Pancreas (tissue), 10 donors: ENCODE results near the gene SMPDL3B. TPM values are rescaled to one million over a fixed set of nuclear protein-coding genes. Genes with fewer than 3 reads are reported as not detected.

ENCODE experiments used
- ATAC-seq, 4 donors: fragments of 200-7000 bp; cut with Tn5 transposase; one replicate each; pipeline versions ENCODE4 v1.8.0 to v1.9.1; 2020; ENCODE audit warnings: mild to moderate bottlenecking in 4 of 4, moderate library complexity in 4 of 4
- DNase-seq, 6 donors: peaks; one replicate each; pipeline ENCODE4 v3.0.0-alpha.2; 2020
- FAIRE-seq: peaks from 2 replicates; lab custom pipeline; 2012; peaks lifted over from hg19 to GRCh38; lab: Jason Lieb, UNC
- H3K27ac ChIP-seq, 4 donors: fragments of 200-600 bp; sonication (generic); 1 replicate in 3 of 4; 2 replicates in 1 of 4; pipeline versions ENCODE4 v1.5.0 to v1.8.0; 2020
- H3K27me3 ChIP-seq, 4 donors: fragments of 200-600 bp; one replicate each; pipeline ENCODE4 v1.8.0; 2021
- H3K36me3 ChIP-seq, 3 donors: fragments of 200-600 bp; sonication (generic) in 1 of 3; one replicate each; pipeline versions ENCODE4 v1.5.0 to v1.8.0; 2020 to 2021
- H3K4me1 ChIP-seq, 3 donors: fragments of 200-600 bp; one replicate each; pipeline ENCODE4 v1.8.0; 2021
- H3K4me3 ChIP-seq, 4 donors: fragments of 200-600 bp; sonication (generic) in 2 of 4; one replicate each; pipeline versions ENCODE4 v1.5.0 to v1.8.0; 2020 to 2021
- H3K9me3 ChIP-seq, 4 donors: fragments of 200-600 bp; one replicate each; pipeline ENCODE4 v1.8.0; 2021
- WGBS, 2 donors: extraction: QIAGEN DNeasy Blood & Tissue Kit; methylation state at CpG; one replicate each; pipeline ENCODE4 v1.1.7; 2013; 5-methylcytosine and 5-hydroxymethylcytosine counted together
- intact Hi-C, 3 donors: fragments of 100-400 bp; cut with DNase I; formaldehyde crosslinking; loops; one replicate each; pipeline versions ENCODE4 v1.11.1 to v1.14.2; 2022
- polyA plus RNA-seq, 2 donors: library from polyadenylated mRNA; stranded (reverse); fragments of 200-250 nt; gene quantifications; one replicate each; pipeline ENCODE4 v1.2.3, GENCODE V29; 2013
- total RNA-seq, 6 donors: library from RNA; stranded (reverse); fragmentation: NEBNext Ultra II Directional in 4 of 6; extraction: Animal tissue kit (Norgen Biotek cat#: 25700) in 4 of 6; gene quantifications; one replicate each; pipeline versions ENCODE4 v1.2.1 to v1.2.4, GENCODE V29; 2021 to 2023
- TF ChIP-seq, protein P1 (sequence below), 4 donors: fragments of 200-600 bp; sonication (generic) in 3 of 4; IDR thresholded peaks; one replicate each; pipeline versions ENCODE4 v1.5.0 to v1.8.0; 2021; ENCODE audit warnings: antibody characterized with exemption in 4 of 4
- donor health status: healthy with polysubstance abuse.
- donor health status: DM: no; HTN: no; CAD: no; lungs with moderate emphysema.
- donor health status: DM: no; HTN: no; CAD: no.
- donor health status: control.
- donor health status: control.
- donor health status: Bipolar disorder and iron deficiency.
- donor health status: DM: yes; HTN: yes; CAD: no.
- donor health status: DM: no; HTN: no; CAD: no.
- donor health status: DM: no; HTN: no; CAD: no.
- donor health status: DM: yes; HTN: yes; CAD: no.

Gene SMPDL3B
- total and polyA plus RNA-seq, 8 donors = 9.9 to 20.4 (median 16.6) TPM

DNA sequence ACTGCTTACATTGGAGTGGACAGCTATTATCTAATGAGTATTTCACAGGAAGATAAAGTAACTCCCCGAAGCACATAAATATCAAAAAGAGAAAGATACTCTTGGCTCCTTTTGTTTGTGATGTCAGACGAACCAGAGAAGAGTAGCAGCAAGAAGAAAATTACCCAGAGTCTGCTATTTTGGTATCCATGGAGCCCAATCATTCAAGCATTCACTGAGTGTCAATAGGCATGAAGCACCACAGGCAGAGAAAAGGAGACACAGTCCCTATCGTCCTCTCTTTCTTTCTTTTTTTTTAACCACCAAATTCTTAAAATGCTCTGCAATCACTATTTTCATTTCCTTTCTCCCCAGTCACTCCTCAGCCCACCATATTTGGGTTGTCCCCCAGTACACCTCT is 40.3 kb upstream of the SMPDL3B start:
- no peak for DNase-seq
- peaks cover 0 to 52% (median 25%) of the 10 kb centered on the region in 3 donors for H3K36me3 ChIP-seq
- H3K4me3 ChIP-seq = no peak overlapping the region
- no peak overlapping the region for H3K27ac ChIP-seq
- H3K4me1 ChIP-seq = no peaks in the 10 kb centered on the region
- WGBS, 2 donors = 71 to 77% methylated on average over 3 of the region's 3 CpGs
- no peak for FAIRE-seq
- H3K9me3 ChIP-seq = no peaks in the 10 kb centered on the region
- H3K27me3 ChIP-seq = no peaks in the 10 kb centered on the region
- TF ChIP-seq, protein P1, sequence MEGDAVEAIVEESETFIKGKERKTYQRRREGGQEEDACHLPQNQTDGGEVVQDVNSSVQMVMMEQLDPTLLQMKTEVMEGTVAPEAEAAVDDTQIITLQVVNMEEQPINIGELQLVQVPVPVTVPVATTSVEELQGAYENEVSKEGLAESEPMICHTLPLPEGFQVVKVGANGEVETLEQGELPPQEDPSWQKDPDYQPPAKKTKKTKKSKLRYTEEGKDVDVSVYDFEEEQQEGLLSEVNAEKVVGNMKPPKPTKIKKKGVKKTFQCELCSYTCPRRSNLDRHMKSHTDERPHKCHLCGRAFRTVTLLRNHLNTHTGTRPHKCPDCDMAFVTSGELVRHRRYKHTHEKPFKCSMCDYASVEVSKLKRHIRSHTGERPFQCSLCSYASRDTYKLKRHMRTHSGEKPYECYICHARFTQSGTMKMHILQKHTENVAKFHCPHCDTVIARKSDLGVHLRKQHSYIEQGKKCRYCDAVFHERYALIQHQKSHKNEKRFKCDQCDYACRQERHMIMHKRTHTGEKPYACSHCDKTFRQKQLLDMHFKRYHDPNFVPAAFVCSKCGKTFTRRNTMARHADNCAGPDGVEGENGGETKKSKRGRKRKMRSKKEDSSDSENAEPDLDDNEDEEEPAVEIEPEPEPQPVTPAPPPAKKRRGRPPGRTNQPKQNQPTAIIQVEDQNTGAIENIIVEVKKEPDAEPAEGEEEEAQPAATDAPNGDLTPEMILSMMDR (IDR thresholded peaks at IDR 0.05) = no peak
- intact Hi-C loops = no loop called here
- ATAC-seq = no peak

DNA sequence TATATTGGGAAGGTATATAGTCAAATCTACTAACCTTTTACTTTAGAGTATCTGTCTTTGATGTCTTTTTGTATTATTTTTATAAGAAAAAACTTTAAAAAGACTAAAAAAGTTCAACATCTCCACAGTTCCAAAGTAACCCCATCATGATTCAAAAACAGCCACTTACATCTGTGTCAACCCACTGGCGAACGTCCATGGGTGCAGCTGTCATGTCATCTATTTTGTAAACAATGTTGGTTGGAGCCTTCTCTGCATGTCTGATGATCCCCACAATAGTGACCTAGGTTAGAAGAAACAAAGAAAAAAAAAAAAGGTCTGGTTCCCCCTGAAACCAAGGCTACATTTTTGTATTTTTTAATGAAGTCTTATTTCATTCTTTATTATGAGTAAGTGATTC is 28.0 kb upstream of the SMPDL3B start:
- Histone ChIP-seq H3K9me3 (no peaks in the 10 kb centered on the region), H3K4me1 (no peaks in the 10 kb centered on the region), H3K36me3 (peaks cover 3 to 40% (median 10%) of the 10 kb centered on the region in 3 donors), H3K27me3 (no peaks in the 10 kb centered on the region), H3K4me3 (no peak overlapping the region), H3K27ac (no peak overlapping the region)
- no peak for FAIRE-seq
- DNase-seq = no peak
- TF ChIP-seq, protein P1 (IDR thresholded peaks at IDR 0.05) = no peak
- WGBS, 2 donors = 81% methylated on average over 2 of the region's 2 CpGs
- intact Hi-C loops = no loop called here
- no peak for ATAC-seq

DNA sequence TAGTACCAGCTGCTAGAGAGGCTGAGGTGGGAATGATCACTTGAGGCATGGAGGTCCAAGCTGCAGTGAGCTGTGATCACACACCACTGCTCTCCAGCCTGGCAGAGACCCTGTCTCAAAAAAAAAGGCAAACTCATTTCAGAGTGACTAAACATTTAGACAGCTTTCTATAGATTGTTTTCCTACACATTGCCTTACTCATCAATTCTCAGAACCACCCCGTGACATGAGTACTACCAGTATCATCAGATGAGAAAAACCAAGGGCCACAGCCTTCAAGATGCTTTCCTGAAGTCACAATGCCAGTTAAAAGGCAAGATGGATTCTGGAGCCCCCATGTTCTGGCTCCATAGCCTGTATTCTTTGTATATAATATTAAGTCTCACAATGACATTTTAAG is 22.4 kb upstream of the SMPDL3B start:
- TF ChIP-seq, protein P1 (IDR thresholded peaks at IDR 0.05) = no peak
- no peak for FAIRE-seq

DNA sequence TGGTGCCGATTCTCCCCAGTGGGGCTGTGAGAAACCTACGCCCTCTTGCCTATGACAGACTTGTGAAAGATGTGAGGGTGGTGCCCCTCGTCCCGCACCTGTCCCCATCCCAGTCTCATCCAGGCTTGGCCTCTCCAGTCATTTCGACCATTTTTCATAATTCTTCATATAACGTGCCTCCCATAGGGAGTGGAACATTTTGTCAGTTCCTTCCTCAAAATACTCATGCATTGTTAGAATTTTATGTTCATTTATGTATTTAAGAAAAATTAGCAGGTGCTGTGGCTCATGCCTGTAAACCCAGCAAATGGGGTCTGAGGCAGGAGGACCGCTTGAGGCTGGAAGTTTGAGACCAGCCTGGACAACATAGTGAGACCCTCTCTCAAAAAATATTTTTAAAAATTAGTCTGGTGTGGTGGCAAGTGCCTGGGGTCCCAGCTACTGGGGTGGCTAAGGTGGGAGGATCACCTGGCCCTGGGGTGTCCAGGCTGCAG is 19.7 kb upstream of the SMPDL3B start:
- 56 to 66% methylated on average over 7 of the region's 7 CpGs for WGBS, 2 donors
- Histone ChIP-seq H3K4me1 (peaks cover 0 to 3% (median 0%) of the 10 kb centered on the region in 3 donors), H3K27ac (peak overlapping the region in 3 of 4 donors; percentile 49 to 61 (median 54)), H3K36me3 (no peaks in the 10 kb centered on the region), H3K4me3 (peak overlapping the region in 3 of 4 donors; percentile 62 to 72 (median 63)), H3K9me3 (no peaks in the 10 kb centered on the region), H3K27me3 (no peaks in the 10 kb centered on the region)
- DNase-seq (no peak), FAIRE-seq (no peak), ATAC-seq (no peak)
- intact Hi-C loops = no loop called here
- TF ChIP-seq, protein P1 (IDR thresholded peaks at IDR 0.05) = no peak

More for the DNA sequence above, 22.4 kb upstream of the SMPDL3B start:
- ATAC-seq = no peak
- Histone ChIP-seq H3K9me3 (no peaks in the 10 kb centered on the region), H3K4me1 (peaks cover 0 to 3% (median 0%) of the 10 kb centered on the region in 3 donors), H3K4me3 (no peak overlapping the region), H3K27ac (no peak overlapping the region), H3K27me3 (no peaks in the 10 kb centered on the region), H3K36me3 (peaks cover 0 to 16% (median 0%) of the 10 kb centered on the region in 3 donors)
- no peak for DNase-seq
- intact Hi-C loops = no loop called here
- 93 to 100% methylated on average over 1 of the region's 1 CpG for WGBS, 2 donors

DNA sequence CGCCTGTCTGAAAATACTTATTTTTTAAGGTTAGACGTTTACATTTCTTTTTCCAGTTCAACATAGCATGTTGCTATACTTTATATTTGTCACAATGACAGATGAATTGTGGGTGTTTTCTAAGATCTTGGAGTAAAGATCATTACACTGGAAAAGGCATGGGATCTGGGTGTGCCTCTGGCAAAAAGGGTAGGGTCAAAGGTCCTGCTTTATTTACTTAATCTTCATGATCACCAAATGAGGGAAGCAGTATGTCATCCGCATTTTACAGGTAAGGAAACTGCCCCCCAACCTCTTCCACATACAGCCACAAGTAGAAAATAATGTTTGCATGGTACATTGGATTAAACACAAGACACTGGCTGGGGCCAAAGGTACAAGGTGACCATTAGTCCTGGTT is 12.5 kb upstream of the SMPDL3B start:
- Histone ChIP-seq H3K9me3 (no peaks in the 10 kb centered on the region), H3K27me3 (no peaks in the 10 kb centered on the region), H3K4me1 (no peaks in the 10 kb centered on the region), H3K36me3 (no peaks in the 10 kb centered on the region), H3K4me3 (no peak overlapping the region), H3K27ac (no peak overlapping the region)
- TF ChIP-seq, protein P1 (IDR thresholded peaks at IDR 0.05) = no peak
- no peak for DNase-seq
- intact Hi-C loops = no loop called here
- no peak for ATAC-seq
- FAIRE-seq = no peak
- WGBS, 2 donors = 68 to 78% methylated on average over 3 of the region's 3 CpGs
